GM20000 (cell line): ENCODE measurements around the gene POLR3E.

Experiments
- DNase-seq: peaks from one replicate; pipeline ENCODE4 v3.0.0; 2012; ENCODE audit warnings: low spot score
- CTCF ChIP-seq: IDR thresholded peaks from 2 replicates; pipeline ENCODE4 v1.5.1; 2012; ENCODE audit warnings: mild to moderate bottlenecking, control low read depth; ENCODE audit errors: extremely low read depth, missing control alignments

Gene POLR3E

GRCh38 chr16:22262460-22262859, 34.7 kb upstream of the POLR3E start:
- TF ChIP-seq CTCF, result no peak
- no peak for DNase-seq

GRCh38 chr16:22264786-22265185, 32.4 kb upstream of the POLR3E start:
- no peak for TF ChIP-seq CTCF
- no peak for DNase-seq

GRCh38 chr16:22265351-22265750, 31.9 kb upstream of the POLR3E start:
- no peak for TF ChIP-seq CTCF
- no peak for DNase-seq

GRCh38 chr16:22266546-22266945, 30.7 kb upstream of the POLR3E start:
- no peak for TF ChIP-seq CTCF
- no peak for DNase-seq

- no peak for DNase-seq
- TF ChIP-seq CTCF, result no peak
Measured at GRCh38 chr16:22267764-22268163, 29.4 kb upstream of the POLR3E start.

GRCh38 chr16:22270525-22270924, 26.7 kb upstream of the POLR3E start:
- no peak for TF ChIP-seq CTCF
- DNase-seq, result no peak

GRCh38 chr16:22272870-22273650, 24.1 kb upstream of the POLR3E start:
- DNase-seq, result no peak
- no peak for TF ChIP-seq CTCF
